KMS-11 (cell line): ENCODE data around the gene GDF10.

Experiments used
- H2AFZ ChIP-seq: fragments of 200-600 bp; sonication (generic); 2 replicates; pipeline ENCODE4 v1.6.1; 2016; ENCODE audit warnings: antibody characterized with exemption, mixed run types, low read depth
- H3K27ac ChIP-seq: fragments of 200-600 bp; sonication (generic); 2 replicates; pipeline ENCODE4 v1.6.1; 2016; ENCODE audit warnings: mild to moderate bottlenecking, mixed run types
- H3K27me3 ChIP-seq: fragments of 200-600 bp; sonication (generic); 2 replicates; pipeline ENCODE4 v1.6.1; 2017; ENCODE audit warnings: mild to moderate bottlenecking, low read depth, mixed run types, moderate library complexity; ENCODE audit not compliant: insufficient read depth
- H3K36me3 ChIP-seq: fragments of 200-600 bp; sonication (generic); 2 replicates; pipeline ENCODE4 v1.6.1; 2017; ENCODE audit warnings: mild to moderate bottlenecking, mixed run types; ENCODE audit not compliant: insufficient read depth
- H3K4me1 ChIP-seq: fragments of 200-600 bp; sonication (generic); 2 replicates; pipeline ENCODE4 v1.6.1; 2016; ENCODE audit warnings: mild to moderate bottlenecking, low read depth, mixed run types; ENCODE audit not compliant: poor library complexity, severe bottlenecking
- H3K4me2 ChIP-seq: fragments of 200-600 bp; sonication (generic); 2 replicates; pipeline ENCODE4 v1.7.0; 2016; ENCODE audit warnings: mild to moderate bottlenecking, mixed run types
- H3K4me3 ChIP-seq: fragments of 200-600 bp; sonication (generic); IDR thresholded peaks from 2 replicates; pipeline ENCODE4 v1.6.1; 2017; ENCODE audit warnings: low read depth, low read length, mixed read lengths; ENCODE audit not compliant: insufficient read depth
- H3K79me2 ChIP-seq: fragments of 200-600 bp; sonication (generic); 2 replicates; pipeline ENCODE4 v1.6.1; 2016; ENCODE audit warnings: low read depth, mixed run types; ENCODE audit not compliant: insufficient read depth
- H3K9ac ChIP-seq: fragments of 200-600 bp; sonication (generic); 2 replicates; pipeline ENCODE4 v1.6.1; 2016; ENCODE audit warnings: mild to moderate bottlenecking, mixed run types
- H4K20me1 ChIP-seq: fragments of 200-600 bp; sonication (generic); 2 replicates; pipeline ENCODE4 v1.6.1; 2016; ENCODE audit warnings: mild to moderate bottlenecking, mixed run types; ENCODE audit not compliant: insufficient read depth
- TF ChIP-seq, protein P1 (sequence below): fragments of 200-600 bp; sonication (generic); conservative IDR thresholded peaks from 2 replicates; pipeline ENCODE4 v1.6.1; 2017; ENCODE audit warnings: low read depth, mild to moderate bottlenecking, antibody characterized with exemption, low read length, moderate library complexity, mixed read lengths

Gene GDF10

GRCh38 chr10:47330366-47330765, 30.4 kb downstream of the GDF10 start:
- no peak overlapping the region for H3K4me2 ChIP-seq
- no peak overlapping the region for H3K27ac ChIP-seq
- no peak overlapping the region for H2AFZ ChIP-seq
- H3K36me3 ChIP-seq: no peaks in the 10 kb centered on the region
- no peaks in the 10 kb centered on the region for H4K20me1 ChIP-seq
- no peak overlapping the region for H3K9ac ChIP-seq
- H3K4me1 ChIP-seq: no peaks in the 10 kb centered on the region
- TF ChIP-seq, protein P1, sequence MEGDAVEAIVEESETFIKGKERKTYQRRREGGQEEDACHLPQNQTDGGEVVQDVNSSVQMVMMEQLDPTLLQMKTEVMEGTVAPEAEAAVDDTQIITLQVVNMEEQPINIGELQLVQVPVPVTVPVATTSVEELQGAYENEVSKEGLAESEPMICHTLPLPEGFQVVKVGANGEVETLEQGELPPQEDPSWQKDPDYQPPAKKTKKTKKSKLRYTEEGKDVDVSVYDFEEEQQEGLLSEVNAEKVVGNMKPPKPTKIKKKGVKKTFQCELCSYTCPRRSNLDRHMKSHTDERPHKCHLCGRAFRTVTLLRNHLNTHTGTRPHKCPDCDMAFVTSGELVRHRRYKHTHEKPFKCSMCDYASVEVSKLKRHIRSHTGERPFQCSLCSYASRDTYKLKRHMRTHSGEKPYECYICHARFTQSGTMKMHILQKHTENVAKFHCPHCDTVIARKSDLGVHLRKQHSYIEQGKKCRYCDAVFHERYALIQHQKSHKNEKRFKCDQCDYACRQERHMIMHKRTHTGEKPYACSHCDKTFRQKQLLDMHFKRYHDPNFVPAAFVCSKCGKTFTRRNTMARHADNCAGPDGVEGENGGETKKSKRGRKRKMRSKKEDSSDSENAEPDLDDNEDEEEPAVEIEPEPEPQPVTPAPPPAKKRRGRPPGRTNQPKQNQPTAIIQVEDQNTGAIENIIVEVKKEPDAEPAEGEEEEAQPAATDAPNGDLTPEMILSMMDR: no peak
- no peaks in the 10 kb centered on the region for H3K79me2 ChIP-seq
- no peaks in the 10 kb centered on the region for H3K27me3 ChIP-seq
- no peak overlapping the region for H3K4me3 ChIP-seq

DNA sequence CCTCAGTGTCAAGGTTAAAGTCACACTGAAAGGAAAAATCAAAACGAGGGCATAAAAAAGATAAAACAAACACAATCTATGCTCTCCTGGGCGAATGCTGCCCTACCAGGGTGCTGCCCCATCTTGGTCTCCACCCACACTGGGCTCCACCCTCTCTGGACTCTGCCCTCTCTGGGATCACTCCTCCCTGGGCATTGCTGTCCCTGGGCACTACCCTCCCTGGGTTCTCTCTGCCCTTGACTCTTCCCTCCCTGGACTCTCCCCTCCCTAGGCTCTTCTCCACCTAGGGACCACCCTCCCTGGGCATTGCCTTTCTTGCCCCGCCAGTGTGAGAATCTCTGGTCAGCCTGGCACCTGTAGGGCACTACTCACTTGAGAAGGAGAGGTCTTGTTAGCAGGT, 30.8 kb downstream of the GDF10 start:
- Histone ChIP-seq H3K27me3 (no peaks in the 10 kb centered on the region), H4K20me1 (no peaks in the 10 kb centered on the region), H3K4me1 (no peaks in the 10 kb centered on the region), H2AFZ (no peak overlapping the region), H3K9ac (no peak overlapping the region), H3K36me3 (no peaks in the 10 kb centered on the region), H3K27ac (no peak overlapping the region), H3K4me3 (no peak overlapping the region), H3K4me2 (no peak overlapping the region), H3K79me2 (no peaks in the 10 kb centered on the region)
- TF ChIP-seq, protein P1: no peak

DNA sequence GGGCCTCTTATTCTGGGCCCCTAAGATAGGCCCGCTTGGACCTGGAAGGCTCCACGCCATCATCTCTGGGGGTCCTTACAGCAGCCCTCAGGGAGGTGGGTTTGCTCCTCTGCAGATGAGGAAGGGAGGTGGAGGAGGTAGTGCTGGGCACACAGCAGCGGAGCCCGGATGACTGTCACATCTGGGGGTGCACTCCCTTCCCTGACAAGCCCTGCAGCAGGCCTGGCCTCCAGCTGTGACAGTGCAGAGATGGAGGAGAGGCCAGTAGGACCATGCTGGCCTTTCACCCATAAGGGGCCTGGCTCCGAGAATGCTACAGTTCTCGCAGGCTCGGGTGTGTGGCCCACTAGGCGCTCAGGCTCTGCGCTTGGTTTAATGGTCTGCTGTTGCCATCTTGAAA, 31.5 kb downstream of the GDF10 start:
- Histone ChIP-seq H3K27me3 (no peaks in the 10 kb centered on the region), H3K27ac (no peak overlapping the region), H3K4me2 (no peak overlapping the region), H3K79me2 (no peaks in the 10 kb centered on the region), H3K4me1 (no peaks in the 10 kb centered on the region), H3K4me3 (no peak overlapping the region), H3K36me3 (no peaks in the 10 kb centered on the region), H4K20me1 (no peaks in the 10 kb centered on the region), H3K9ac (no peak overlapping the region), H2AFZ (no peak overlapping the region)
- TF ChIP-seq, protein P1: no peak

- no peak overlapping the region for H3K27ac ChIP-seq
- no peak overlapping the region for H3K4me3 ChIP-seq
- no peaks in the 10 kb centered on the region for H3K79me2 ChIP-seq
- no peak overlapping the region for H3K4me2 ChIP-seq
- H4K20me1 ChIP-seq: no peaks in the 10 kb centered on the region
- H2AFZ ChIP-seq: no peak overlapping the region
- no peaks in the 10 kb centered on the region for H3K27me3 ChIP-seq
- no peaks in the 10 kb centered on the region for H3K36me3 ChIP-seq
- no peak overlapping the region for H3K9ac ChIP-seq
- TF ChIP-seq, protein P1: no peak
- no peaks in the 10 kb centered on the region for H3K4me1 ChIP-seq
These were observed 32.0 kb downstream of the GDF10 start for GRCh38 chr10:47331954-47332353.

- no peaks in the 10 kb centered on the region for H3K79me2 ChIP-seq
- H3K27me3 ChIP-seq: no peaks in the 10 kb centered on the region
- H3K27ac ChIP-seq: no peak overlapping the region
- no peaks in the 10 kb centered on the region for H4K20me1 ChIP-seq
- no peak overlapping the region for H3K4me2 ChIP-seq
- H3K4me3 ChIP-seq: no peak overlapping the region
- H3K4me1 ChIP-seq: no peaks in the 10 kb centered on the region
- H2AFZ ChIP-seq: no peak overlapping the region
- TF ChIP-seq, protein P1: no peak
- H3K36me3 ChIP-seq: no peaks in the 10 kb centered on the region
- no peak overlapping the region for H3K9ac ChIP-seq
These were observed 32.4 kb downstream of the GDF10 start for GRCh38 chr10:47332371-47332770.
